Measurements from ENCODE around the gene IL17B. TPM values are rescaled to one million over a fixed set of nuclear protein-coding genes. Genes with fewer than 3 reads are reported as not detected.

Gene IL17B
- total RNA-seq, 1 donor from 2014 or later, result not detected

DNA sequence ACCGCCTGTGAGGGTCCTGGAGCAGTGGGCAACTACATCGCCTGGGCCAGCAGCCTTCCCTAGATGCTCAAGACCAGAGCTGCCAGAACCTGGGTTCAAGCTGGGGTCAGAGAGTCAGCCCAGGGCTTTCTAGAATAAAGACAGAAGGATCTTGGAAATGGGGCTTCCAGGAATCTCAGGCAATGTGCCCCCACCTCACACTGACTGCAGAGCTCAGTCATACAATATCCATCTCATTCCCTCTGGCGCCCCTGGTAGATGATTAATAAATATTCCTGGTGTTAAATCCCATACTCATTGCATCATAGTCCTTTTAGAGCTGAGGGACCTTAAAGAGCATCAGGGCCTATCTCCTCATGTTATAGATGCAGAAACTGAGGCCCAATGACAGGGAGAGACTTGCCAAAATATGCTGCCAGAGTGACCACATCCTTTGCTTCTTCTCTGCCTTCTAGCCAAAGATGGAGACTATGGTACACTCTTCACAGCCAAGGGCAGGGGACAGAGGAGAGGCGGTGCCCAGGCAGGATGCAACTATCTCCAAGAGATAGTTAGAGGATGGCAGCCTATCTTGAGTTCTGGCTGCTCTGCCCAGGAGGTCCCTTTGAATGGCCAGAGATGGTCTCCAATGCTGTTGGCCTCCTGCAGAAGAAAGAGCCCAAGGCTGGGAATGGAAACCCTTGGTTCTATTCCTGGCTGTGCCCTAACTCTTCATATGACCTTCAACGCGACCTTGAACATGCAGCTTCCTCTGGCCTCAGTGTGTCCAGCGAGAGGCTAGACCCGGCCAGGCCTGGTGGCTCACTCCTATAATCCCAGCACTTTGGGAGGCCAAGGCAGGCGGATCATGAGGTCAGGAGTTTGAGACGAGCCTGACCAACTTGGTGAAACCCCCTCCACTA lies 36.2 kb upstream of the IL17B start:
- DNase-seq (ENCODE audit: low spot score), result no peak

DNA sequence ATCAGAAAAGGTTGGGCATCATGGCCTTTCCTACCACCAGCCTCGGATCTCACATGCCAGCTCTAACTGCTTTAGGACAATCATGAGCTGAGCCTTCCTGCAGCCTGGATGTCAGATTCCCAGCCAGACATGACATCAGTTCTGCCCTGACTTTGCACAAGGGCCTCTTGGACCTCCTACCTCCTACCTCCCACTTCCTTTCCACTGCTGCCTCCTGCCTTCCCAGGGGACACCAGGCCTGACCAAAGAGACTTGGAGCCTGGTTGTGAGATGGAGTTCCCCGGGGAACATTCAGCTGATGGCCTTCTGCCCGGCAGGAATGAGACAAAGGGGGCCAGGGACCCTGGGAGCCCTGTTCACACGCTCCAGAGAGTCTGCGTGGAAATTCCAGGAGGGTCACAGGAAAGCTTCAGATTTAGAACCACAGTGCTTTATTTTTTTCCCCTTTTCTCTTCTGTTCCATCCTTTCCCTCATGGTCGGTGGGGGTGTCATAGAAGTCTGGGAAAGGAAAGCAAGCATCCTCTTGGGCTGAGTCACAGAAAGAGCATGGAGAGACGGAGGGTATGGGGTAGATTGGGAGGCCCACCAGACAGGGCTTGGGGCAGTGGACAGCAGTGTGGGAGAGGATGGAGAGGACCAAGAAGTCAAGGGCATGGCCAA lies 35.4 kb upstream of the IL17B start:
- no peak for DNase-seq (ENCODE audit: low spot score)

DNA sequence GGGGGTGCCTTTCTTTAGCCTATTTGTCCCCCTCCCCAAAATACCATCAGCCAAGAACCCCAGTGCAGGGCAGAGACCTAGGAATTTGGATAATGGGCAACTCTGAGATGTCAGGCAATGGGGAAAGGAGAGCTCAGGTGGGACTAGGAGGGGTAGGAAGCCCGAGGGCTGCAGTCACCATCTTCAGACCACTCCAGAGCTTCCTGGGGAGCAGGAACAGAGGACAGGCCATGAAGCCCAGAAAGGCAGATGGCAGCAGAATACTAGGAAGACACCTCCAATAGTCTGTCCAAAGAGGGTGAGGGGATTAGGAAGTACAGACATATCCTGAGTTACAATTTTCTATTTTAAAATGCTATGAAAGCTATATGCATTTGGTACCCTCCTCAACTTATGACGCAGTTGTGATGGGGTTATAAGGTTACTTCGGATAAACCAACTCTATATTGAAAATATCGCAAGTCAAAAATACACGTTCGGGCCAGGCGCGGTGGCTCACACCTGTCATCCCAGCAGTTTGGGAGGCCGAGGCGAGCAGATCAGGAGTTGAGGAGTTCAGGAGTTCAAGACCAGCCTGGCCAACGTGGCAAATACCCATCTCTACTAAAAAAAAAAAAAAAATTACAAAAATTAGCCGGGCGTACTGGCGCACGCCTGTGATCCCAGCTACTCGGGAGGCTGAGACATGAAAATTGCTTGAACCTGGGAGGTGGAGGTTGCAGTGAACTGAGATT lies 34.6 kb upstream of the IL17B start:
- no peak for DNase-seq (ENCODE audit: low spot score)

DNA sequence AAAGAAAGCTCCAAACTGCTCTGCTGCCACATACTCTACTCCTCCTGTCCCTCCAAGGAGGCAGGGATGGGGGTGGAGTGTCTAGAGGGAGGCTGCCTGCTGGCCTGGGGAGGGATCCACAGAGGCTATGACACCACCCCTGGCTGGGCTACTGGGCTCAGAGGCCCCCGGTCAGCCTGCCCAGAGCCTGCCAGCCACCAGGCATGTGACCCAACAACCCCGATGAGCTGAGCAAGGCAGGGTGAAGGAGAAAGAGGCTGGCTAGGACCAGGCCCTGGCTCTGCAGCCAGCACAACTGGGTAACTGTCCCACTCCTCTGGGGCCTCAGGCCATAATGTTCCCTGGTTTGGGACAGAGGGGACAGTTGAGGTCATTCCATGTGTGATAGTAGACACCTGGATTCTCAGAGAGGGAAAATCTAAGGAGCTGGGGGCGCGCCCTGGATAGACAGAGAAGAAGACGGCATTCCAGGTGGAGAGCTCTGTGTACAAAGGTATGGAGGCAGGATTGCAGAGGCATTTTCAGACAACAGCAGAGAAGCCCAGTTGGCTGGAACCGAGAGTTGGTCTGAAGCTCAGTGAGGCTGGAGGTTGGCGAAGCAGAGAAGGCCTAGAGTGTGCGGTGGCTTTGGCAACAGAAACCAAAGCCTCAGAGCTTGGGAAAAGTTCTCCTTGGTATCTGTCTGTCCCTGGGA lies 33.8 kb upstream of the IL17B start:
- no peak for DNase-seq (ENCODE audit: low spot score)

DNA sequence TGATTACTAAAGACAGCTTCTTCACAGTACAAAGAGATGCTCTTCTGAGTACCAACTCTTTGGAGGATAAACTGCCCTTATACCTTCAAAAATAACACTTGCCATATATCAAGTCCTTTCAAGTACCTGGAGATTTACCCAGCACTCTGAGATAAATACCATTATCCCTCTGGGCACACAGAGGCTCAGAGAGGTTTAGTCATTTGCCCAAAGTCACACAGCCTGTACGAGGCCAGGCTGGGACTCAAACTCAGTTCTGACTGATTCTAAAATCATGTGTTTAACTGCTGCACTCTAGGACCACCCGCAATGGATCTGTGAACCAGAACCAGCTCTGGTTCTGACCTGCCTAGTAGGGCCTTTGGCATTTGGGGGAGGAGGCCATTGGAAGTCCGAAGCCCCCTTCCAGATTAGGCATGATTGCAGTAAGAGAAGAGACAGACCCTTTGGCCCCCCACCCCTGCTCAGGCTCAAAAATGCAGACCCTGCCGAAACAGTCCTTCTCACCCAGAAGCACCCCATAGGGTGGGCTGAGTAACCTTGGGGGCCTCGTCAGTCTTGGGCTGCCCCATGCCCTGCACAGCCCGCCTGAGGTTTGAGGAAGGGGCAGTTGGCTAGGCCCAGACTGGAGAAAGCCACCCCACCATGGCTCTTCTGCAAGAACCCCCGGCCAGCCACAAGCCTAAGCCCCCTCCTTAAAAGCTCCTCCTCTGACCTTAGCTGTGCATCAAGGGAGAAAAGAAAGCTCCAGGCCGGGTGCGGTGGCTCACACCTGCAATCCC lies 32.8 kb upstream of the IL17B start:
- DNase-seq (ENCODE audit: low spot score), result no peak

DNA sequence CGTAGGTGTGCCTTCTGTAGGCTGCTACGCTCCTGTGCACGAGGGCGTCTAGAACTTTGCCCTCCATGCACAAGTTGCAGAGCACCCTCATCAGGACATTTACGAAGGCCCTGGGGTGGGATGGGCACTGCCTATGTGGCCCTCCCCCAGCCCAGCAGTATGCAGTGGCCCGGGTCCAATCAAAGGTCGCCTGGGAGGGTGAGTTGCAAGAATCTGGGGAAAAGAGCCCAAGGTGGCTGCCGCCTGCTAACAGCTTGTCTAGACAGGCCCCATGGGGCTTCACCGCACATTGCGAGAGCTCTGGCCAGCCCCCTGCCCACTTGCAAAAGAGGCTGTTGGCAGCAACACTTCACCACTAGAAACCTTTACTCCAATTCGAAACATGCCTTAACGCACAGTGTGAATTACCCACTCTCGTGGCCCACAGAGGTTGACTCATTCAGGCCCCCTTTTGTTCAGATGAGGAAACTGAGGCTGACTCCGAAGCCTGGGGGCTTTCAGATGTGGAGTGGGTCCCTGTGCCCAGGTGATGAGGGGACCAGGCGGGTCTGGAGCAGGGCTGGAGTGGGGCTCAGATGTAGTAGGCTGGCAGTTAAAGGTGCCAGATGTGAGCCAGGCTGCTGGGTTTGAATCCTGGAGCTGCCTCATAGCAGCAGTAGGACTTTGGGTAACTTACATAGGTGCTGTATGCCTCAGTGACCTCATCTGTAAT lies 31.8 kb upstream of the IL17B start:
- DNase-seq (ENCODE audit: low spot score), result no peak

DNA sequence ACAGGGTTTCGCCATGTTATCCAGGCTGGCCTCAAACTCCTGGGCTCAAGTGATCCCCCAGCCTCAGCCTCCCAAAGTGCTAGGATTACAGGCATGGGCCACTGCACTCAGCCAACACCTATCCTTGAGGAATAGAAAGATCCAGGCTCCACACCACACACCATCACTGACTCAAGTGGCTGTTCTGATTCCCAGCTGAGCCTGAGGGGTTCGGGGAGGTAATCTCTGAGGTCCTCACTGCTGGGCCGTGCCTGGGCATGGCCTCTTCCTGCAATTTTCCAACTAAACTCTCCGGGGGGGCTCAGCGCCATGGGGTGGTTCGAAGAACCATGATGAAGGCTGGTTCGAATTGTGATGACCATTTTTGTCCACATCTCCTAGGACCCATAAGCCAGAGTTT lies 31.0 kb upstream of the IL17B start:
- DNase-seq (ENCODE audit: low spot score), result no peak

DNA sequence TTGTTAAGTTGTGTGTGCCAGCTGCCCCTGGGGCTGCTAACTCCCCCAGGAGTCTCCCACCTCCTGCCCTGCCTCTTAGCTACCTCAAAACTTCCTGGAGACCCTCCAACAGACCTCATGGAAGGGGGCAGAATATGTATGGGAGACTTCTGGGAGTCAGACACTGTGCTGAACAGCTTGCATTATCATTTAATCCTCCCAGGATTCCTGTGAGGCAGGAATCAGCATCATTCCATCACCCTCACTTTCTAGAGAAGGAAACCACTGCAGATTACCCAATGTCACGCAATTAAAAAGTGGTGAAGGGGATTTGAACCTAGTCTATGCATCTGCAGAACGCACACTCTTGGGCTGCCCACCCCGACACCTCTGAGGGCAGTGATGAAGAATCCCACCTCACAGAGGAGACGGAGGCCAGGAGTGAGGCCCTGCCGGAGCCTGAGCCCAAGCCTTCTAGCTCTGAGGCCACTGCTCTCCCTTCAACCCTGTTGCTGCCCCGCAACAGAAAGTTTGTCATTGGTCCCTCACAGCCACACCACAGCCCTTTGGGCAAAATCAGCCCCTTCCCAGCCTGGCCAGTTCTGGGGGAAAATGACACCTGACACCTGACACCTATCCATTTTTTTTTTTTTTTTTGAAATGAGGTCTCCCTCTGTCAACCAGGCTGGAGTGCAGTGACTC lies 30.3 kb upstream of the IL17B start:
- DNase-seq (ENCODE audit: low spot score), result no peak

DNA sequence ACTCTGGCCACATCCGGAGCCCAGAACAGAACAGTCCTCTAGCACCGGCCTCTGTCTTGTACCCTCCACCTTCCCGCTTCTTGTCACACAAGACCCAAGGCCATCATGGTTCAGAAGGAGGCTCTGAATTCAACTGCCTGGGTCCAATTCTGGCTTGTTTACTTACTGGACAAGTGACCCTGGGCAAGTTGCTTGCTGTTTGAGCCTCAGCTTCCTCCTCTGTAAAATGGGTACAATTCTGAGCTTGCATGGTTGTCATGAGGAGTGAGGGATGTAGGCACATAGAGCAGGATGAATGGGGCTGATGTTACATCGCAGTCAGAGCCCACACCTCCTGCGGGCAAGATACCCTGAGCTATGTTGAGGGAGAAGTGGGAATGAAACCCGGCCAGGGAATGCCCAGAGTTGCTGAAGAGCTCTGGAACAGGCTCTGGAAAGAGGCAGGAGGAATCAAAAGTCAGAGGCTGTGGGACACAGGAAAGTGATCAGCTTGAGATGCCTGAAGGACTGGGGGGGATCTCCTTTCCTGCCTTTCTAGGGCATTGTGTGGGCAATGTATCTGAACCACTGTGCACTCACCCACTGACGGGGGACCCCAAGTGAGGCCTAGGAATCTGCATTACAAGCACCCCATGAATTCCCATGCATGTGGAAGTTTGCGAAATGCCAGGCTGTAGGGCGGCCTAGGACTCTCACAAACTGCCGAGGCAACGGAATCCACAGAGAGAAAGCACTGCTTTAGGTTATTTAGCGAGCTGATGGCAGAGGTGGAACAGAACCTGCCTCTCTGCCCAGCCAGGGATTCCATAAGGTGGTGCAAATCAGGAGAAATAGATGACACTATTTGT lies 29.4 kb upstream of the IL17B start:
- DNase-seq (ENCODE audit: low spot score), result no peak

DNA sequence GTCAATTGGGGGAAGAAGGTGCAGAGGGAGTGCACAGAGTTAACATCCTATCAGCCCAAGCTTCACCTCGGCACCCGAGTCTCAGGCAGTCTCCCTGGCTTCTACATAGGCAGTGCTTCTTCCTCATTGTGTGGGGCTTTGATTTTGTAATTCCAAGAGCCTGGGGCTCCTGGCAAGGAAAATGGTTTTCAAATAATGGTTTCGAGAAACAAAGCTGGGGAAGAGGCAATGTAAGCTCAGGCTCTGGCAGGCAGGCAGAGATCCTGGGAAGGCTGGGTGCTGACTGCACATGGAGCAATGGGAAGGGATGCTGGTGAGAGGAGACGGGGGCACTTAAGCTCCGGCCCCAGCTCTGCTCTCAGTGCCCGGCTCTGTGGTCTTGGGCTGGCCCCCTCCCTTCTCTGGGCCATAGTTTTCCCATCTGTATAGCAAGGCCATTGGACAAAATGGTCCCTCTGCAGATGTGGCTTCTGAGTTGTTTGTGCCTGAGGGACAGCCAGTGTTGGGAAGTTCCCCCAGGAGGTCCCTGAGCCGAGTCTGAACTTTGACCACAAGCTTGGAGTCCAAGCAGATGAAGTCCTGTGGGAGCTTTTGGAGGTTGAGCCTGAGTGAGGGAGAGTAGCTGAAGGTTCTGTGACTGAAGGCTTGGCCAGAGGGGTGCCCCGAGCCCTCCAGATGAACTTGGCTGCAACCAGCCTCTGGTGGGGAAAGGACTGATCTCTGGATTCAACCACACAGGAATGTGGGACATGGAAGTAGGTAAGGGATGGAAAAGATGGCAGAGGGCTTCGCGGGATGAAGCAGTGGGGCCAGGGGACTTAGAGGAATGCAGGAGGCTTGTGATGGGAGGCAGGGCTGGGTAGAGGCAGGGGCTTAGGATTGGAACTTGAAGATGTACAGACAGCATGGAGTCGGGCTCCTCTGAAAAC lies 28.5 kb upstream of the IL17B start:
- no peak for DNase-seq (ENCODE audit: low spot score)

DNA sequence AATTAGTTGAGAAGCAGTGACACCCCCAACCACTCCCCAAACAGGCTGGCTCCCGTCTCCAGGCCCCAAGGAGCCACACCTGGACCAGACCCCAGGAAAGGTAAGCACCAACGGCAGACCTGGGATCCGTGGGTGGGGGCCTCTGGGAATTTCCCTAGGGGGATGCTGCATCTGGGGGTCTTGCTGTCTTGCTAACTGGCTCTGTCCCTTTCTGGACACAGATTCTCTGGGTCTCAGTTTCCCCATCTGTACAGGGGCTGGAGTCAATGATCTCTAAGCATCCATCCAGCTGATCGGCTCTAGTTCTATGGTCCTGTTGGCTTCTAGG lies 27.9 kb upstream of the IL17B start:
- DNase-seq (ENCODE audit: low spot score), result no peak

DNA sequence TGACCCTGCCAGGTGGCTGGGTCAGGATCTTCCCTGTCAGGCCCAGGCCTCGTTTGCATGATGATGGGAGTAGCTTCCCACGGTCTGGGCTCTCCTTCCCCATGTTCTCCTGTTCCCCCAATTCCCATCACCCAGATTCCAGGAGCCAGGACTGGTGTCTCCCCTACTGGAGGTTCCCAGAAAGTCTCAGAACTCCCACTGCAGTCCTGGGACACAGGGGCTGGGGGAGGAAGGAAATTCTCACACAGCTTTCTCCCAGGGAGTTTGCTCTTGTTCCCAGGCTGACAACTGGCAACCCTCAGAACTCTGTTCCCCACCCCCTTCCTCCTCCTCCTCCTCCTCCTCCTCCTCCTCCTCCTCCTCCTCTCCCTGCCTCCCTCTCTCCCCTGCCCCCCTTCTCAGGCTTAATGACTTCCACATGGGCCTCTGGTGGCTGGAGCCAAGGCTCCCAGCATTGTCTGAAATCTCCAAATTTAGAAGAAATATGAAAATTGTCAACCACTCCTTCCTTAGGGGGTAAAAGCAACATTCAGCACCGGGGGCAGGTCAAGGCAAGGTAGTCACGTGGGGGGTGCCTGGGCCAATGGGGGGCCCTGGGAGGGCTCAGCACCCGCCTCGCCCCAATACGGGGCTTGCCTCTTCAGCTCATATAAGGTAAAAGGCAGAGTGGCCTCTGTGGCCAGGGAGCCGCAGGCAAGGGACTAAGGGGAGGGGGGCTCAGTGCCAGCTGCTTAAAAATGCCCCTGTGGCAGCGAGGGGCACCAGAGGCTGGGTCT lies 27.3 kb upstream of the IL17B start:
- no peak for DNase-seq (ENCODE audit: low spot score)

DNA sequence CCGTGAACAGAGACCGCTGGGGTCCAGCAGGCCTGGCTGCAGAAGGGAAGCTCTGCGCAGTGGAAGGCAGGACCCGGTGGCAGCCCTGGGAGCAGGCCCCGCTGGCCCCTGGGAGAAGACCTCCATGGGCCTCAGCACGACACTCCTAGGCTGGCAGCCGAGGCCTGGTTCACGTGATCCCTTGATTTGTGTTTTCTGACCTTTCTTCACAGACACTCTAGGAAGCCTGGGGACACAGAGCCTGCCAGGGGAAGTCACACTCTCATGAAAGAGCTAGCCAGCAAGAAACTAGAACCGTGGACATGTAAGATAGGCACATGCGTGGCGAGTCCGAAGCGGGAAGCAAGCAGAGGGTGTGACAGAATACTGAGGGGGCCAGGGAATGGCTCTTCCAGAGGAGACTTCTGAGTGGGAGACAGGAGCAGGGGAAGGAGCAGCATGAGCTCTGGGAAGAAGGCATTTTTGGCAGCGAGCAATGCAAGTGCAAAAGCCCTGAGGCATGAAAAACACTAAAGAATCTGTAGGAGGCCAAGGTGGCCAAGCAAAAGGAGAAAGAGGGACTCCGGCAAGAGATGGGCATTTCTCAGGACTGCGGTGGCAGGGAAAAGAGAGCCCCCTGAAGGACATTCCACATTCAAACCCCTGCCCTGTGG lies 26.6 kb upstream of the IL17B start:
- DNase-seq (ENCODE audit: low spot score), result no peak

DNA sequence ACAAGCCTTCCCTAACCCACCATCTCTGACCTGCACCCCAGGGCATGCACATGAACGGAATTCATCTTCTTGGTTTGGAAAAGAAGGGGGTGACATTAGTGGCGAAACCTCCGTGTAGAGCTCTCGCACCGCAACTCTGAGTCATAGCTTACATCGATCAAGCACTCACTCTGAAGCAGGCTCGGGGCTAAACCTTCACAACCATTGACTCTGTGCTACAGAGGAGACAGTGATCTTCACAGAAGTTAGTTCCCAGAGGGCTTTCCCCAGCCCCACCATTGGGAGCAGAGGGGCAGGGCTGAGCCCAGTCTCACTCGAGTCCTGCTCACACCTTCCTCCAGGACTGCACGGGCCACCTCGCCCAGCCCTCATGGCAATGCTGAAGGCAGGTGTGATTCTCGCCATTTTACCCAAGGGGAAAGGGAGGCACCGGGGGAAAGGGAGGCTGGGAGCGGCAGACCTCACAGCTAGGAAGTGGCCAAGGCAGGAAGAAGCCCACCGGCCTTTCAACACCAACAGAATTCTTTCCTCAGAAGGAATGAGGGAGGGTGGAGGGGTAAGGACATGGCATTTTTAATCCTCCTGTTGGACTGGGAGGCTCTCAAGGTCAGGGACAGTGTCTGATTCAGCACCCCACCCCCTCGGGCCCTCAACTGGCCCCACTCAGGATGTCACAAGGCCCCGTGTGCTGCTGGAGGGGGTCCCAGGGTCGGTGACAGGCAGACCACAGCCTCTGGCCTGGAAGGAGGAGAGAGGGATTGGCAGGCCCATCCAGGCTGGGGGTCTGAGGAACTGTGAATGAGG lies 25.9 kb upstream of the IL17B start:
- no peak for DNase-seq (ENCODE audit: low spot score)
